HG03196 (cell line): ENCODE measurements around the gene LRIT1.
A peak's percentile ranks its signal among the peaks of the same experiment; 100 is the strongest.
"Not testable (repeated sequence)": the region's sequence is repeated elsewhere in the genome, so short reads cannot be mapped to it uniquely, and the experiment has no call there.

ENCODE experiments used
- ATAC-seq: cut with Tn5 transposase; IDR thresholded peaks from one replicate; pipeline ENCODE4 v1.9.1; 2021; ENCODE audit not compliant: unreplicated experiment

Gene LRIT1, protein sequence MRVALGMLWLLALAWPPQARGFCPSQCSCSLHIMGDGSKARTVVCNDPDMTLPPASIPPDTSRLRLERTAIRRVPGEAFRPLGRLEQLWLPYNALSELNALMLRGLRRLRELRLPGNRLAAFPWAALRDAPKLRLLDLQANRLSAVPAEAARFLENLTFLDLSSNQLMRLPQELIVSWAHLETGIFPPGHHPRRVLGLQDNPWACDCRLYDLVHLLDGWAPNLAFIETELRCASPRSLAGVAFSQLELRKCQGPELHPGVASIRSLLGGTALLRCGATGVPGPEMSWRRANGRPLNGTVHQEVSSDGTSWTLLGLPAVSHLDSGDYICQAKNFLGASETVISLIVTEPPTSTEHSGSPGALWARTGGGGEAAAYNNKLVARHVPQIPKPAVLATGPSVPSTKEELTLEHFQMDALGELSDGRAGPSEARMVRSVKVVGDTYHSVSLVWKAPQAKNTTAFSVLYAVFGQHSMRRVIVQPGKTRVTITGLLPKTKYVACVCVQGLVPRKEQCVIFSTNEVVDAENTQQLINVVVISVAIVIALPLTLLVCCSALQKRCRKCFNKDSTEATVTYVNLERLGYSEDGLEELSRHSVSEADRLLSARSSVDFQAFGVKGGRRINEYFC

DNA sequence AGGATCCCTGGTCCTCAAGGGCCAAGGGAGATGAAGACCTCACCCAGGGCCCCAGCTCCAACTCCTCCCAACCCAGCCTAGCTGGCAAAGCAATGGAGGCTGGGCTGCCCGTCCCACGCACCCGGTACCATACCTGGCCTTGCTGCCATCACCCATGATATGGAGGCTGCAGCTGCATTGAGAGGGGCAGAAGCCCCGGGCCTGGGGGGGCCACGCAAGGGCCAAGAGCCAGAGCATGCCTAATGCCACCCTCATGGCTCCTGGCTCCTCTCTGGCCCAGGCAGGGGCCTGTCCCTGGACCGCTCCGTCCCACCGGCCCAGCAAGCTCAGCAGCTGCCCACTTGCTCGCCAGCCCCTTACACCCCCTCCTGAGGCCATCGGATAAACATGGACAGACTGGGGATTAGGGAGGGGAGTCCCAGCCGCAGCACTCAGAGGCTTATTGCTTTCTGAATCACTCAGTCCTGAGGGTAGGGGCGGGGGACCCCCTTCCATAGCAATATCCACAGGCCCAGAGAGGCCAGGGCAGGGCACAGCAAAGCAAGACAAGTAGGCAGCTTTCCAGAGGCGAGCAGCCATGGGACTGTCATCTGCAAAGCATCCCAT lies at the start of gene LRIT1:
Gene LRIT1 (minus strand): TSS at position 362 of the 606 bp plus-strand sequence. CDS start 107 bp downstream, at position 255.
- no peak for ATAC-seq

DNA sequence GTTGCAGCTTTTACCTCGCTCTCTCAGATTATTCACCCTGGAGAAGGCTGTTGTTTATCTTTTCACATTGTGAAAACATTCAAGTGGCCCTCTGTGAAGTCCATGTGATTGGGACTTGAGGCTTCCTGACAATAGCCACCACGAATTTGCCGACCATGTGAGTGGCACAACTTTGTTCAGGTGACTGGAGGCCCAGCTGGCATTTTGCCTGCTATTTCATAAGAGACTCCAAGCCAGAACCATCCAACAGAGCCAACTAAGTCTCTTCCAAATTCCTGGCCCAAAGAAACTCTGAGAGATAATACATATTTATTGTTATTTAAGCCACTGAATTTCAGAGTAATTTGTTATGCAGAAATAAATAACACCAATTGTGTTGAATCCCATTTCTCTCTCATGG lies 48.9 kb upstream of the LRIT1 start:
- ATAC-seq: no peak

- ATAC-seq: no peak
Observed at GRCh38 chr10:84289521-84290200, 48.3 kb upstream of the LRIT1 start.

DNA sequence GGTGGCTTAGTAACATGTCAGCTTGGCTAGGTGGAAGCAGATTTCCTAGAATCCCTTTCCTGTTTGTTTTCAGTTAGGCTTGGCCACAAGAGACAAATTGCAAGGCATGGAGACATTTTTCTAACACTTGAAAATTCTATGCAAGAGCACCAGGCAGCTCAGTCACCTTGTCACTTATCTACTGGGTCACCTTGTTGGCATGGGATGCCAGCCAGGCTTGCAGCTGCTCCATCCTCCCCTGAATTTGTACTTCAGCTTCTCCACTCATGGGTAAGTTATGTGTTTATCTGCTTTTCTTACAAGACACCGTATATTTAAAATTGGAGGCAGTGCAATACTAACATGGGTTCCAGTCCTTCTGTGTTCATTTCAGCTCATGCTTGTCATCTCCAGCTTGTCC lies 46.8 kb upstream of the LRIT1 start:
- no peak for ATAC-seq

- ATAC-seq: no peak
Observed at GRCh38 chr10:84286695-84287094, 45.3 kb upstream of the LRIT1 start.

- ATAC-seq: not testable (repeated sequence)
Observed at GRCh38 chr10:84279876-84280475, 38.6 kb upstream of the LRIT1 start.

GRCh38 chr10:84270708-84271107 lies 29.4 kb upstream of the LRIT1 start:
- no peak for ATAC-seq

- ATAC-seq: no peak
Observed at GRCh38 chr10:84269773-84270172, 28.4 kb upstream of the LRIT1 start.

- no peak for ATAC-seq
Observed at GRCh38 chr10:84269162-84269561, 27.8 kb upstream of the LRIT1 start.

- ATAC-seq: no peak
Observed at GRCh38 chr10:84267503-84268126, 26.3 kb upstream of the LRIT1 start.

DNA sequence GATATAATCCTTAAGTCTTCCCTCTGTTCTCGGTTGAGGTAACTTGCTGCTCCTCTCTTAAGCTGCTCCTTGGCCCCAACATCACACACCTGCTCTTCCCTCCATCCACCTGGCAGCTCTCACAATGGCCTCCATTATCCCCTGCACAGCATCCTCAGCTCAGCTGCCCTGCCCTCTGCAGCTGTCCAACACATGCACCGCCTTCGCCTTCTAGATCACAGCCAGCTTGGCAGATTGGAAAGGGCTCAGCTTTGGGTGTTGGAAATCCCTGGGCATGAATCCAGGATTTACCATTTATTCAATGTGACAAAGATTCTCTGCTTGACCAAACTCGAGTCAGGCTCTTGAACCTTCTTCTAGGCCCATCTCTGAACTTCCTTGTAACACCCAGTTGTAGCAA lies 24.1 kb upstream of the LRIT1 start:
- ATAC-seq: no peak

DNA sequence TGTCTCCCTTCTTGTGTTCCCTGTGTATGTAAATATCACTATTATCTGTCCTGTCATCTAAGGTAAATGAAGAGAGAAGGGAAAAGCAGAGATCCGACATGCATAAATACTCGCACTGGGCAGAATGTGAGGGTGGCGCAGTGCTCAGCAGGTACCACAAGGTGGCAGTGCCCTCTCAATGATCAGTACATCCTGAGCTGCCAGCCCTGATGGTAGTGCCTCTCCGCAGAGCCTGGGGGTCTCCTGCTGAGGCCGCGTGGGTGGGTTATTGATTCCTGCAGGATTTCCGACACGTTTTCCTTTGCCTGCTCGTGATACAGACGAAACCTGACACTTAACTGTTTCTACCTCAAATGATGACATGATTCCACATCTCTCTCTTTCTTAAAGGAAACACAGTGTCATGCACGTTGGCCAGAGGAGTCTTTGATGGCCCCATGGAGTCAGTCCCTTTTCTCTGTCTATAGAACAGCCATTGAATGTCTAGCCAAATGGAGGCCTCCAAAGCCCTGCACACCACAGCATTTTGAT lies 23.3 kb upstream of the LRIT1 start:
- ATAC-seq: peak; percentile 88

DNA sequence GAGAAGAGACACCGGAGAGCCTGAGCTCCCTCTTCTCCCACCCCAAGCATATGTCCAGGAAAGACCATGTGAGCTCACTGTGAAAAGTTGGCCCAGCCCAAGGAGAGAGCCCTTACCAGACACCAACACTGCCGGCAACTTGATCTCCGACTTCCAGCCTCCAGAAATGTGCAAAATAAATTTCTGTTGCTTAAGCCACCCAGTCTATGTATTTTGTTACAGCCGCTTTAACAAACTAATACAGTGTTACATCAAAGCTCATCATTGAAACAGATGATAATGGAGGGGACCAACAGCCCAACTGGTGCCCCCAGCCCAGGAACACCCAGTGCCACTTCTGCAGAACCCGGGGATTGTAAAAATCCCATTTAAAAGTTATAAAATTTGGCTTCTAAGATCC lies 22.4 kb upstream of the LRIT1 start:
- no peak for ATAC-seq

- ATAC-seq: no peak
Observed at GRCh38 chr10:84262190-84262956, 21.0 kb upstream of the LRIT1 start.

DNA sequence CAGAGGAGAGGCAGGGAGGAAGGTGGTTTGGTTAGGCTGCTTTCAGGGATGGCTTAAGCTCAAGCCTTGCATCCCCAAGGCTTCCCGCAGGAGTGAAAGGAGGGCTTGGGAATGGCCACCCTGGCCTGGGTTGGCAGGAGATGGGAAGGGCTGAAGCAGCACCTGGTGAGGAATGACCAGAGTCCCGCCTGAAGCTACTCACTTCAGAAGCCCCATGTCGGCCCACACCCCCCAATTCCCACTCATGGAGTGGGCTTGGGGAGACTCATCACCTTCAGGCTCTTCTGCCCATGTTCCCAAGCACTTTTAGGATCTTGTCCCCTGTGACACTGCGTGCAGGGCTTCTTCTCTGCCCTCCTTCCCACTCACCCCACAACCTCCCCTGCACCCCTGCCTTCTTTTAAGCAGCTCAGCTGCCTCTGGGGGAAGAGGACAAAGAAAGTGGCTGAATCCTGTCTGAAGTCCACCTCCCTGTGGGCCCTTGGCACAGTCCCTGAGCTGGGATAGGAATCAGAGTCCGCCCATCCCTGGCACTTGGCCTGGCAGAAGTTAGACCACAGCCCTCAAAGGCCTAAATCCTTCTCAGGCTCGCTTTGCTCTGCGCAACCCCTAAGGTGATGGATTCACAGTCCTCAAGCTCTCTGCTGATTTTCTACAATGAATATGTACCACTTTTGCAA lies 20.0 kb upstream of the LRIT1 start:
- no peak for ATAC-seq

- ATAC-seq: no peak
Observed at GRCh38 chr10:84258034-84258695, 16.8 kb upstream of the LRIT1 start.

GRCh38 chr10:84257343-84258020 lies 16.1 kb upstream of the LRIT1 start:
- ATAC-seq: no peak
